Mesenchymal stem cell (in vitro differentiated cells and primary cell): ENCODE results near the gene XIRP1.
"Not testable (repeated sequence)": the region's sequence is repeated elsewhere in the genome, so short reads cannot be mapped to it uniquely, and the experiment has no call there.

Experiments used
- DNase-seq: peaks from one replicate; pipeline ENCODE4 v3.0.0-alpha.2; 2013
- H2AFZ ChIP-seq: one replicate; pipeline ENCODE4 v1.6.1; 2013; ENCODE audit warnings: low read depth, mild to moderate bottlenecking, control low read depth, inconsistent platforms, low read length, moderate library complexity
- H2AK5ac ChIP-seq: 2 replicates; pipeline ENCODE4 v1.6.1; 2013; ENCODE audit warnings: low read length, moderate library complexity, mild to moderate bottlenecking, inconsistent platforms; ENCODE audit not compliant: severe bottlenecking
- H2BK120ac ChIP-seq: one replicate; pipeline ENCODE4 v1.6.1; 2013; ENCODE audit warnings: low read depth, mild to moderate bottlenecking, inconsistent platforms, low read length, moderate library complexity
- H2BK12ac ChIP-seq, 2 experiments: one replicate each; pipeline ENCODE4 v1.6.1; 2013; ENCODE audit warnings: inconsistent platforms in 2 of 2, low read length in 2 of 2, mild to moderate bottlenecking in 2 of 2, moderate library complexity in 2 of 2, control low read depth in 1 of 2
- H2BK15ac ChIP-seq: one replicate; pipeline ENCODE4 v1.6.1; 2013; ENCODE audit warnings: mild to moderate bottlenecking, low read depth, inconsistent platforms; ENCODE audit not compliant: poor library complexity, severe bottlenecking
- H2BK5ac ChIP-seq: 2 replicates; pipeline ENCODE4 v1.6.1; 2013; ENCODE audit warnings: low read depth, mild to moderate bottlenecking, low read length, control low read depth, inconsistent platforms; ENCODE audit not compliant: poor library complexity, severe bottlenecking
- H3K14ac ChIP-seq, 2 experiments: one replicate each; pipeline ENCODE4 v1.6.1; 2013; ENCODE audit warnings: inconsistent platforms in 2 of 2, low read length in 2 of 2, control low read depth in 1 of 2, mild to moderate bottlenecking in 1 of 2, moderate library complexity in 1 of 2
- H3K18ac ChIP-seq, 2 experiments: one replicate each; pipeline ENCODE4 v1.6.1; 2013; ENCODE audit warnings: inconsistent platforms in 2 of 2, low read length in 2 of 2, control low read depth in 1 of 2, low read depth in 1 of 2, mild to moderate bottlenecking in 1 of 2
- H3K23ac ChIP-seq, 2 experiments: one replicate each; pipeline ENCODE4 v1.6.1; 2013; ENCODE audit warnings: inconsistent platforms in 2 of 2, low read length in 2 of 2, mild to moderate bottlenecking in 2 of 2, moderate library complexity in 2 of 2, control low read depth in 1 of 2
- H3K27ac ChIP-seq: 2 replicates; pipeline ENCODE4 v1.5.1; 2013; ENCODE audit warnings: mild to moderate bottlenecking, moderate library complexity, low read length, control low read depth, inconsistent platforms; ENCODE audit not compliant: poor library complexity, severe bottlenecking
- H3K27me3 ChIP-seq, 2 experiments: 2 replicates each; pipeline versions ENCODE4 v1.6.1 to v1.7.0; 2013; ENCODE audit warnings: low read length in 2 of 2, mild to moderate bottlenecking in 2 of 2, moderate library complexity in 2 of 2, control low read depth in 1 of 2, inconsistent platforms in 1 of 2; ENCODE audit not compliant: control insufficient read depth in 1 of 2, insufficient read depth in 1 of 2
- H3K36me3 ChIP-seq, 2 experiments: 2 replicates each; pipeline versions ENCODE4 v1.6.1 to v1.7.0; 2013; ENCODE audit warnings: low read length in 2 of 2, control low read depth in 1 of 2, inconsistent platforms in 1 of 2, low read depth in 1 of 2, mild to moderate bottlenecking in 1 of 2; ENCODE audit not compliant: insufficient read depth in 2 of 2, control insufficient read depth in 1 of 2
- H3K4ac ChIP-seq, 2 experiments: one replicate each; pipeline ENCODE4 v1.6.1; 2013; ENCODE audit warnings: inconsistent platforms in 2 of 2, low read length in 2 of 2, mild to moderate bottlenecking in 2 of 2, moderate library complexity in 2 of 2, control low read depth in 1 of 2, low read depth in 1 of 2
- H3K4me1 ChIP-seq: 2 replicates; pipeline ENCODE4 v1.6.1; 2013; ENCODE audit warnings: low read depth, low read length, control low read depth; ENCODE audit not compliant: control insufficient read depth, insufficient read depth
- H3K4me2 ChIP-seq: 2 replicates; pipeline ENCODE4 v1.6.1; 2013; ENCODE audit warnings: low read length, mild to moderate bottlenecking, inconsistent platforms; ENCODE audit not compliant: poor library complexity, severe bottlenecking
- H3K4me3 ChIP-seq, 2 experiments: 2 replicates each; pipeline versions ENCODE4 v1.5.1 to v1.7.0; 2013; ENCODE audit warnings: low read length in 2 of 2, mild to moderate bottlenecking in 2 of 2, control low read depth in 1 of 2, low read depth in 1 of 2; ENCODE audit not compliant: insufficient read depth in 1 of 2
- H3K79me1 ChIP-seq: replicated peaks from 2 replicates; pipeline ENCODE4 v1.6.1; 2013; ENCODE audit warnings: mild to moderate bottlenecking, control low read depth, low read length, inconsistent platforms; ENCODE audit not compliant: poor library complexity, severe bottlenecking
- H3K9ac ChIP-seq: 2 replicates; pipeline ENCODE4 v1.7.0; 2013; ENCODE audit warnings: mild to moderate bottlenecking, low read length, moderate library complexity
- H3K9me3 ChIP-seq: 2 replicates; pipeline ENCODE4 v1.7.0; 2013; ENCODE audit warnings: mild to moderate bottlenecking, low read length; ENCODE audit not compliant: control insufficient read depth
- H4K8ac ChIP-seq: one replicate; pipeline ENCODE4 v1.6.1; 2013; ENCODE audit warnings: inconsistent platforms, mild to moderate bottlenecking, low read length, moderate library complexity
- H4K91ac ChIP-seq: one replicate; pipeline ENCODE4 v1.6.1; 2013; ENCODE audit warnings: mild to moderate bottlenecking, low read length, inconsistent platforms
- WGBS: methylation state at CpG from one replicate; pipeline ENCODE4 v1.1.7; 2013; ENCODE audit warnings: mixed read lengths; 5-methylcytosine and 5-hydroxymethylcytosine counted together

XIRP1 gene

DNA sequence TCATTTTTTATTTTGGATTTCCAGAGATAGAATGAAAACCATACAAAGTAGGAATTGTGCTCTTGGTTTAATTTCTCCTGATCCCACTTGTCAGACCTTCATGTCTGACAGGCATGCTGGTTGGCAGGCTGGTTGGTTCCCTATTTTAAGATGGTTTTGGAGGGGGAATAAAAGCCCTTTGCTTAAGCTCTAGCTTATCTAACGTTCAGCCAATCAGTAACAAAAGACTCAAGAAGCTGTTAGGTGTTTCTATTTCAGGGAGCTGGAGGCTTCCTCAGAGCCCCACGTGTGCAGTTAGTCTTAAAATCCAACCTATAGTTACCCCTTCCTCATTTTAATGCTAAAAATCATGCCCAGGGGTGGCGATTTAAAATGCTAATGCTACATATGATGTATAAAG lies 40.5 kb upstream of the XIRP1 start:
- Histone ChIP-seq H3K9ac (no peak overlapping the region), H4K91ac (no peak overlapping the region), H2BK12ac (no peak overlapping the region), H2AK5ac (no peak overlapping the region), H3K36me3 (no peaks in the 10 kb centered on the region), H2AFZ (no peak overlapping the region), H3K4ac (no peak overlapping the region), H3K4me1 (no peaks in the 10 kb centered on the region), H2BK5ac (no peak overlapping the region), H3K79me1 (no peaks in the 10 kb centered on the region), H2BK15ac (no peak overlapping the region), H3K18ac (no peak overlapping the region), H4K8ac (no peak overlapping the region), H3K4me2 (no peak overlapping the region), H3K27ac (no peak overlapping the region), H3K23ac (no peak overlapping the region), H2BK120ac (no peak overlapping the region), H3K14ac (no peak overlapping the region), H3K27me3 (peaks cover 30 to 58% of the 10 kb centered on the region in 2 experiments), H3K9me3 (peaks cover 6% of the 10 kb centered on the region), H3K4me3 (no peak overlapping the region)
- WGBS, result 45% methylated on average over 2 of the region's 3 CpGs
- no peak for DNase-seq

DNA sequence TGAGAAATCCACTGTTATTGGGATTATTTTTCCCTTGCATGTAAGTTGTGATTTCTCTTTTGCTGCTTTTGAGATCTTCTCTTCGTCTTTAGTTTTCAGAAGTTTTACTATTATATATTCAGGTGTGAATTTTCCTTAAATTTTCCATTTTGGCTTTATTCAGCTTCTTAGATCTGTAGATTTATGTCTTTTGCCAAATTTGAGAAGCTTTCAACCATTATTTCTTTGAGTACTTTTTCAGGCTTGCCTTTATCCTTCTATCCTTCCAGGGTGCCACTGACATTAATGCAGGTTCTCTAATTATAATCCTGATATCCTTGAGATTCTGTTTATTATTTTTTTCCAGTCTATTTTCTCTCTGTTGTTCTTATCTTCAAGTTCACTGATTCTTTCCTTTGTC lies 38.1 kb upstream of the XIRP1 start:
- no peak overlapping the region for H3K9ac ChIP-seq
- no peak overlapping the region for H3K18ac ChIP-seq
- H4K91ac ChIP-seq, result no peak overlapping the region
- no peak overlapping the region for H2AFZ ChIP-seq
- no peak overlapping the region for H4K8ac ChIP-seq
- no peak overlapping the region for H2BK120ac ChIP-seq
- no peak overlapping the region for H3K4me2 ChIP-seq
- H3K79me1 ChIP-seq, result no peaks in the 10 kb centered on the region
- H3K23ac ChIP-seq, result no peak overlapping the region
- no CpG with 5 or more reads among the region's 1 CpG for WGBS
- H3K27me3 ChIP-seq, result peaks cover 27 to 48% of the 10 kb centered on the region in 2 experiments
- no peak overlapping the region for H2BK12ac ChIP-seq
- H3K4ac ChIP-seq, result no peak overlapping the region
- no peak overlapping the region for H3K14ac ChIP-seq
- H2AK5ac ChIP-seq, result no peak overlapping the region
- H3K9me3 ChIP-seq, result peaks cover 6% of the 10 kb centered on the region
- no peak overlapping the region for H2BK15ac ChIP-seq
- no peak overlapping the region for H2BK5ac ChIP-seq
- H3K36me3 ChIP-seq, result no peaks in the 10 kb centered on the region
- no peak overlapping the region for H3K4me3 ChIP-seq
- no peaks in the 10 kb centered on the region for H3K4me1 ChIP-seq
- no peak for DNase-seq
- H3K27ac ChIP-seq, result no peak overlapping the region

DNA sequence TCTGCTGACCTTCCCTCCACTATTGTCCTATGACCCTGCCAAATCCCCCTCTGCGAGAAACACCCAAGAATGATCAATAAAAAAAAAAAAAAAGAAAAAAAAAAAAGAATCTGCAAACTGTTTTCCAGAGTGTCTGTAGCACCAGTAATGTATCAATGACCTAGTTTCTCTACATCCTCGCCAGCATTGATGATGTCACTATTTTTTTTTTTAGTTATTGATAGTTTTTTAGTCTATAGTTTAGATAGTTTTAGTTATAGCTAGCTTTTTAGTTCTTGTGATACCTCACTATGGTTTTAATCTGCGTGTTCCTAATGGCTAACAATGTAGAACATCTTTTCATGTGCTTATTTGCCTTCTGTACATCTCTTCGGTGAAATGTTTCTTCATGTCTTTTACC lies 36.1 kb upstream of the XIRP1 start:
- no peak overlapping the region for H3K4ac ChIP-seq
- no peak overlapping the region for H3K23ac ChIP-seq
- 88% methylated on average over 2 of the region's 4 CpGs for WGBS
- DNase-seq, result no peak
- H3K27ac ChIP-seq, result no peak overlapping the region
- H3K27me3 ChIP-seq, result peaks cover 30 to 41% of the 10 kb centered on the region in 2 experiments
- peaks cover 6% of the 10 kb centered on the region for H3K9me3 ChIP-seq
- no peak overlapping the region for H4K91ac ChIP-seq
- H2BK12ac ChIP-seq, result no peak overlapping the region
- no peaks in the 10 kb centered on the region for H3K36me3 ChIP-seq
- no peak overlapping the region for H2BK15ac ChIP-seq
- no peaks in the 10 kb centered on the region for H3K79me1 ChIP-seq
- no peak overlapping the region for H2BK120ac ChIP-seq
- H2AFZ ChIP-seq, result no peak overlapping the region
- no peak overlapping the region for H2BK5ac ChIP-seq
- H3K9ac ChIP-seq, result no peak overlapping the region
- H3K4me1 ChIP-seq, result no peaks in the 10 kb centered on the region
- H3K4me3 ChIP-seq, result no peak overlapping the region
- no peak overlapping the region for H4K8ac ChIP-seq
- H3K18ac ChIP-seq, result no peak overlapping the region
- no peak overlapping the region for H2AK5ac ChIP-seq
- no peak overlapping the region for H3K14ac ChIP-seq
- no peak overlapping the region for H3K4me2 ChIP-seq

DNA sequence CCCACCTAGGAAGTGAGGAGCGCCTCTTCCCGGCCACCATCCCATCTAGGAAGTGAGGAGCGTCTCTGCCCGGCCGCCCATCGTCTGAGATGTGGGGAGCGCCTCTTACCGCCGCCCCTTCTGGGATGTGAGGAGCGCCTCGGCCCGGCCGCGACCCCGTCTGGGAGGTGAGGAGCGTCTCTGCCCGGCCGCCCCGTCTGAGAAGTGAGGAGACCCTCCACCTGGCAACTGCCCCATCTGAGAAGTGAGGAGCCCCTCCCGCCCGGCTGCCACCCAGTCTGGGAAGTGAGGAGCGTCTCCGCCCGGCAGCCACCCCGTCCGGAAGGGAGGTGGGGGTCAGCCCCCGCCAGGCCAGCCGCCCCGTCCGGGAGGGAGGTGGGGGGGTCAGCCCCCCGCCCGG lies 35.2 kb upstream of the XIRP1 start:
- H3K18ac ChIP-seq, H4K91ac ChIP-seq, H3K36me3 ChIP-seq, H2AFZ ChIP-seq, H2BK12ac ChIP-seq, H3K27ac ChIP-seq, H2BK120ac ChIP-seq, H2BK15ac ChIP-seq, H3K9me3 ChIP-seq, H2AK5ac ChIP-seq, H3K4me1 ChIP-seq, H3K4me2 ChIP-seq, H3K79me1 ChIP-seq, DNase-seq, H3K9ac ChIP-seq, H4K8ac ChIP-seq, H3K23ac ChIP-seq, H3K4me3 ChIP-seq, H3K14ac ChIP-seq, H3K4ac ChIP-seq, H2BK5ac ChIP-seq: not testable (repeated sequence)
- WGBS, result 96% methylated on average over 8 of the region's 32 CpGs
- peaks cover 21 to 32% of the 10 kb centered on the region in 2 experiments for H3K27me3 ChIP-seq
